Cardiac muscle cell (in vitro differentiated cells and primary cell): ENCODE measurements around the gene TENM3. TPM values are rescaled to one million over a fixed set of nuclear protein-coding genes. Genes with fewer than 3 reads are reported as not detected.

Experiments used
- DNase-seq, 2 donors: peaks; one replicate each; pipeline versions ENCODE4 v3.0.0 to v3.0.0-alpha.2; 2010 to 2017; ENCODE audit warnings: low read depth in 1 of 2, low spot score in 1 of 2
- H3K27ac ChIP-seq: fragments of 200-600 bp; sonication (generic); 2 replicates; pipeline ENCODE4 v1.5.1; 2016
- H3K27me3 ChIP-seq: fragments of 200-600 bp; sonication (generic); 2 replicates; pipeline ENCODE4 v1.6.0; 2016; ENCODE audit warnings: control low read depth
- H3K36me3 ChIP-seq: fragments of 200-600 bp; sonication (generic); 2 replicates; pipeline ENCODE4 v1.5.1; 2016; ENCODE audit warnings: control low read depth
- H3K4me1 ChIP-seq: fragments of 200-600 bp; sonication (generic); 2 replicates; pipeline ENCODE4 v1.8.1; 2017; ENCODE audit warnings: low read depth, mild to moderate bottlenecking, mixed run types
- H3K4me3 ChIP-seq: fragments of 200-600 bp; sonication (generic); 2 replicates; pipeline ENCODE4 v1.5.1; 2016; ENCODE audit warnings: mild to moderate bottlenecking
- H3K9me3 ChIP-seq: fragments of 200-600 bp; sonication (generic); 2 replicates; pipeline ENCODE4 v1.5.1; 2017; ENCODE audit warnings: low read depth, mild to moderate bottlenecking, control low read depth
- CTCF ChIP-seq: IDR thresholded peaks from 2 replicates; pipeline ENCODE4 v1.5.1; 2012; ENCODE audit warnings: low read depth, mild to moderate bottlenecking, low read length
- polyA plus RNA-seq: library from polyadenylated mRNA; unstranded; fragments of >200 nt; fragmentation: Nextera tagmentation; extraction: Ambion mirVana; gene quantifications from 2 replicates; pipeline ENCODE4 v1.2.1, GENCODE V29; 2016
- total RNA-seq: library from RNA; depleted of rRNA; stranded (reverse); fragments of >200 nt; gene quantifications from 2 replicates; pipeline ENCODE4 v1.2.3, GENCODE V29; 2016

The TENM3 gene
- total and polyA plus RNA-seq, 2 experiments from 2014 or later = 12.5 to 24.8 TPM

GRCh38 chr4:182748283-182748682 lies 505.1 kb downstream of the TENM3 start:
- H3K36me3 ChIP-seq = no peaks in the 10 kb centered on the region
- no peak for DNase-seq
- no peaks in the 10 kb centered on the region for H3K27me3 ChIP-seq
- H3K4me1 ChIP-seq = no peaks in the 10 kb centered on the region
- no peaks in the 10 kb centered on the region for H3K9me3 ChIP-seq
- no peak overlapping the region for H3K27ac ChIP-seq
- H3K4me3 ChIP-seq = no peak overlapping the region
- no peak for TF ChIP-seq CTCF

DNA sequence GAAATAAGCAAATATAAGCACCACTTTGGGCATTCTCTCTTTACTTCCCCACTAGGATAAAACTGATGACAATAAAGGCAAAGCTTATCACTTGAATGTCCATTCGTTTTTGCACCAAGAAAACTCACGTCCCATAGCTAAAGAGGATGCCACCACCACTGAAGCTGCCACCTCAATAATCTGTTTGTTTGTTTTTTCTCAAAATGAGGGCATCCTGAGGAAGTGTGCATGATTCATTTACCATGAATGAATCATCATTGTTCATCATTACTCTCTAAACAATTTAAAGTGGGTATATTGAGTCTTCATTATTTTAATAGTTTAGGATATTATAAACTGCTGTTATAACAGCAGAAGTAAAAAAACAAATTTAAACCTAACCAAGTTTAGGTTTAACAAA lies 505.7 kb downstream of the TENM3 start:
- Histone ChIP-seq H3K27me3 (no peaks in the 10 kb centered on the region), H3K4me1 (no peaks in the 10 kb centered on the region), H3K4me3 (no peak overlapping the region), H3K27ac (no peak overlapping the region), H3K36me3 (no peaks in the 10 kb centered on the region), H3K9me3 (no peaks in the 10 kb centered on the region)
- no peak for TF ChIP-seq CTCF
- DNase-seq = no peak

DNA sequence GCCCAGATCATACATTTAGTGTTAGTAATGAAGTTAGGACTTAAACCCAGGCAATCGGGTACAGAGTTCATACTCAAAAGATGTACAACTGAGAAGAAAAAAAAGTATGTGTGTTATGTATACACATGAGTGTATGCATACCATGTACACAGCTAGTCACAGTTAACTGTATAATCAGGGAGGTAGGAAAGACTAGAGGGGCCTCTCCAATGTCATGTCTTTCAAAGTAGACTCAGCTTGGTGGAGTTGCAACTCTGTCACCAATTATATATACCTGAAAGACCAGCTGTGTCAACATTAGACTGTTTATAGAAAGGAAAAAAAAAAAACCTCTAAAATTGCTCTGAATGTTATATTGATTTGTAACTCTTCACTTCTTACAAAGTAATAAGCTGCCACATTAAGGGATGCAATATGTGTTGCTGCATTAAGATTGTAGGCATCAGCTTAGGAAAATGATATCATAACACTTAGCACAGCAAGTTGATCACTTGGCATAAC lies 506.5 kb downstream of the TENM3 start:
- Histone ChIP-seq H3K4me1 (no peaks in the 10 kb centered on the region), H3K27ac (no peak overlapping the region), H3K9me3 (no peaks in the 10 kb centered on the region), H3K4me3 (no peak overlapping the region), H3K27me3 (no peaks in the 10 kb centered on the region), H3K36me3 (peaks cover 4% of the 10 kb centered on the region)
- no peak for DNase-seq
- no peak for TF ChIP-seq CTCF

DNA sequence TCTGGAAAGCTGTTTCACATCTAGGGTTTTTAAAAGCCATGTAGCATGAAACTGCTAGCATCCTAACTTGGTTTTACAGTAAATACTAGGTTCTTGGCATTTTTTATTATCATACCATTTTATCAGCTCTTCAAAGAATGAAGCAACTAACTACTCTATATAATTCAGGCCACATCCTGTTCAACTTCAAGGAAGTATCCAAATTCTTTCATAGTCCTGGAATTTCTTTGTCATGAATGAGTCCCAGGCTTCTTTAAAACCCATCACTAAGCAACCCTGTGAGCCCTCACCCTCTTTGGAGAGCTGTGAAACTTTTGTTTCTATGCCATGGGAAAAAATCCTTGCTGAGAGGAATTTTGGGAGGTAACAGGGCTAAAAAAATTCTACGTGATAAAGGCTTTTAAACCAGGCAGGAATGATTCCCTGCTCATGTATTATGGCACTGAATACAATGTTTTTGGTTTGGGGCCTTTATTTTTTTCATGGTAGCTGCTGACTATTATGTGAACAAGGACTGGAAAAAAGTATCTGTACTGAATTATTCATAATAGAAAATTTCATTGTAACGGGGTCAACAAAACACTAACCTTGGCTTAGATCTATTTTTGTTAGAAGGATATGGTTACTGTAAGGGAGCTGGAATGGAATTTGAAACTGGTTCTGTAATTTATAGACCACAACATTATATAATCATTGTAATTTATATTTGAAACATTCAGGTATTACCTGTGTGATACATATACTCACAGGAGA lies 509.1 kb downstream of the TENM3 start:
- peaks cover 4% of the 10 kb centered on the region for H3K36me3 ChIP-seq
- H3K9me3 ChIP-seq = no peaks in the 10 kb centered on the region
- DNase-seq = peak in 1 of 2 donors; percentile 82
- H3K4me3 ChIP-seq = no peak overlapping the region
- no peak overlapping the region for H3K27ac ChIP-seq
- H3K27me3 ChIP-seq = no peaks in the 10 kb centered on the region
- H3K4me1 ChIP-seq = no peaks in the 10 kb centered on the region
- no peak for TF ChIP-seq CTCF

GRCh38 chr4:182754895-182755294 lies 511.7 kb downstream of the TENM3 start:
- no peak overlapping the region for H3K4me3 ChIP-seq
- DNase-seq = no peak
- no peaks in the 10 kb centered on the region for H3K9me3 ChIP-seq
- no peaks in the 10 kb centered on the region for H3K27me3 ChIP-seq
- TF ChIP-seq CTCF = no peak
- H3K36me3 ChIP-seq = peaks cover 4% of the 10 kb centered on the region
- H3K4me1 ChIP-seq = peaks cover 10% of the 10 kb centered on the region
- H3K27ac ChIP-seq = no peak overlapping the region
